22Rv1 (cell line): Measurements from ENCODE around the gene WWOX.

Experiments
- ZFX ChIP-seq: fragments of 450-650 bp; IDR thresholded peaks from 2 replicates; pipeline ENCODE4 v1.6.1; 2017; ENCODE audit warnings: antibody characterized with exemption, borderline replicate concordance
- TF ChIP-seq, protein P1 (sequence below): fragments of 450-650 bp; IDR thresholded peaks from 2 replicates; pipeline ENCODE4 v1.5.1; 2017; ENCODE audit warnings: mild to moderate bottlenecking

DNA sequence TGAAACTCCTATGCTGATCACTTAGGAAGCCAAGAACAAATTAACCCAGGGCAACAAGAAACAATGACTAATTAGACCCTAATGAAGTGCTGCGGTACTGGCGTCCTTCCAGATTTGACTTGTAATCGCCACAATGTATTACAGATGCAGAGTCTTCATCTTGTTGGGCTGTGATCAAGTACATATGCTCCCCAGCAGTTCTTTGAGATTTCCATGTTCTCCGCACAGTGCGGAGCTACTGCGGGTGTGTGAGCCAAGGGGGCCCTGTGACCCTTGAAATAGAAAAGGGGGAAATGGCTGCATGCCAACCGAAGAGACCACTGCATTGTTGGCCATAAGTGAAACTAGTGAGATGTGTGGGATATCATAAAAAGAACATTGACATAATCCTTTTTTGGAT lies 1031.2 kb downstream of the WWOX start:
- TF ChIP-seq, protein P1, sequence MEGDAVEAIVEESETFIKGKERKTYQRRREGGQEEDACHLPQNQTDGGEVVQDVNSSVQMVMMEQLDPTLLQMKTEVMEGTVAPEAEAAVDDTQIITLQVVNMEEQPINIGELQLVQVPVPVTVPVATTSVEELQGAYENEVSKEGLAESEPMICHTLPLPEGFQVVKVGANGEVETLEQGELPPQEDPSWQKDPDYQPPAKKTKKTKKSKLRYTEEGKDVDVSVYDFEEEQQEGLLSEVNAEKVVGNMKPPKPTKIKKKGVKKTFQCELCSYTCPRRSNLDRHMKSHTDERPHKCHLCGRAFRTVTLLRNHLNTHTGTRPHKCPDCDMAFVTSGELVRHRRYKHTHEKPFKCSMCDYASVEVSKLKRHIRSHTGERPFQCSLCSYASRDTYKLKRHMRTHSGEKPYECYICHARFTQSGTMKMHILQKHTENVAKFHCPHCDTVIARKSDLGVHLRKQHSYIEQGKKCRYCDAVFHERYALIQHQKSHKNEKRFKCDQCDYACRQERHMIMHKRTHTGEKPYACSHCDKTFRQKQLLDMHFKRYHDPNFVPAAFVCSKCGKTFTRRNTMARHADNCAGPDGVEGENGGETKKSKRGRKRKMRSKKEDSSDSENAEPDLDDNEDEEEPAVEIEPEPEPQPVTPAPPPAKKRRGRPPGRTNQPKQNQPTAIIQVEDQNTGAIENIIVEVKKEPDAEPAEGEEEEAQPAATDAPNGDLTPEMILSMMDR: no peak
- TF ChIP-seq ZFX: no peak
